SK-N-SH (cell line): Measurements from ENCODE around the gene CPED1. TPM values are rescaled to one million over a fixed set of nuclear protein-coding genes. Genes with fewer than 3 reads are reported as not detected.

Experiments
- CTCF ChIA-PET: fragments of 300-600, 350-600 bp; formaldehyde crosslinking; extraction: SDS; loops from one replicate; lab custom pipeline; 2021; lab: Yijun Ruan, JAX
- POLR2A ChIA-PET: fragments of 350-600 bp; sonication (Branson Sonifier 250); formaldehyde crosslinking; extraction: SDS; loops from one replicate; lab custom pipeline; 2020; ENCODE audit warnings: antibody characterized with exemption, inconsistent platforms; lab: Yijun Ruan, JAX
- DNase-seq: peaks from one replicate; pipeline ENCODE4 v3.0.0; 2012
- H2AFZ ChIP-seq: fragments of 200-600 bp; sonication (generic); 2 replicates; pipeline ENCODE4 v1.8.1; 2016; ENCODE audit warnings: antibody characterized with exemption, mild to moderate bottlenecking, low read depth
- H3F3A ChIP-seq: fragments of 200-600 bp; sonication (generic); replicated peaks from 2 replicates; pipeline ENCODE3; 2016; ENCODE audit warnings: antibody characterized with exemption, mild to moderate bottlenecking; ENCODE audit not compliant: insufficient read depth
- H3K27ac ChIP-seq, 2 experiments: fragments of 200-500 bp in 1 of 2; fragments of 200-600 bp in 1 of 2; sonication (Bioruptor generic) in 1 of 2; sonication (generic), shearing (Covaris generic) in 1 of 2; 2 replicates each; pipeline versions ENCODE4 v1.5.1 to v1.6.1; 2014 to 2016; ENCODE audit warnings: low read depth in 2 of 2, inconsistent platforms in 1 of 2, low read length in 1 of 2, mild to moderate bottlenecking in 1 of 2, mixed read lengths in 1 of 2
- H3K27me3 ChIP-seq: fragments of 200-600 bp; sonication (generic), shearing (Covaris generic); 2 replicates; pipeline ENCODE4 v1.6.1; 2016; ENCODE audit warnings: mixed run types; ENCODE audit not compliant: insufficient read depth
- H3K36me3 ChIP-seq, 2 experiments: fragments of 200-500 bp in 1 of 2; fragments of 200-600 bp in 1 of 2; sonication (Bioruptor generic) in 1 of 2; sonication (generic) in 1 of 2; replicated peaks in 1 of 2; 2 replicates each; pipeline versions ENCODE3 to v1.5.1; 2014 to 2016; ENCODE audit warnings: low read length in 1 of 2, mild to moderate bottlenecking in 1 of 2; ENCODE audit not compliant: insufficient read depth in 2 of 2, control insufficient read depth in 1 of 2
- H3K4me1 ChIP-seq, 2 experiments: fragments of 200-500 bp in 1 of 2; fragments of 200-600 bp in 1 of 2; sonication (Bioruptor generic) in 1 of 2; sonication (generic), shearing (Covaris generic) in 1 of 2; 2 replicates each; pipeline versions ENCODE4 v1.5.1 to v1.6.1; 2014 to 2016; ENCODE audit warnings: low read depth in 1 of 2, low read length in 1 of 2, mixed run types in 1 of 2; ENCODE audit not compliant: insufficient read depth in 2 of 2, control insufficient read depth in 1 of 2
- H3K4me2 ChIP-seq: fragments of 200-600 bp; sonication (generic), shearing (Covaris generic); 2 replicates; pipeline ENCODE4 v1.6.1; 2017; ENCODE audit warnings: mixed run types
- H3K4me3 ChIP-seq, 2 experiments: fragments of 200-500 bp in 1 of 2; fragments of 200-600 bp in 1 of 2; sonication (Bioruptor generic) in 1 of 2; sonication (generic), shearing (Covaris generic) in 1 of 2; 2 replicates each; pipeline versions ENCODE4 v1.5.1 to v1.8.1; 2014 to 2016; ENCODE audit warnings: low read depth in 2 of 2, inconsistent platforms in 1 of 2, low read length in 1 of 2, mild to moderate bottlenecking in 1 of 2, mixed read lengths in 1 of 2, moderate library complexity in 1 of 2
- H3K79me2 ChIP-seq: fragments of 200-600 bp; sonication (generic); 2 replicates; pipeline ENCODE4 v1.8.1; 2017; ENCODE audit warnings: mild to moderate bottlenecking; ENCODE audit not compliant: insufficient read depth
- H3K9ac ChIP-seq: fragments of 200-600 bp; sonication (generic); 2 replicates; pipeline ENCODE4 v1.6.1; 2017; ENCODE audit warnings: mixed run types
- H3K9me2 ChIP-seq: fragments of 200-600 bp; sonication (generic); 2 replicates; pipeline ENCODE4 v1.6.1; 2017; ENCODE audit warnings: mixed run types
- H3K9me3 ChIP-seq: fragments of 200-600 bp; sonication (generic); 2 replicates; pipeline ENCODE4 v1.6.1; 2017; ENCODE audit warnings: mixed run types, mild to moderate bottlenecking, moderate library complexity
- H4K20me1 ChIP-seq: fragments of 200-600 bp; sonication (generic); 2 replicates; pipeline ENCODE4 v1.6.1; 2017; ENCODE audit warnings: mild to moderate bottlenecking, mixed run types; ENCODE audit not compliant: insufficient read depth
- ELF1 ChIP-seq: IDR thresholded peaks from 2 replicates; pipeline ENCODE4 v1.4.0; 2012
- EZH2phosphoT487 ChIP-seq: fragments of 200-600 bp; sonication (generic); IDR thresholded peaks from 2 replicates; pipeline ENCODE4 v1.6.1; 2017; ENCODE audit warnings: low read depth, mixed run types, mild to moderate bottlenecking, antibody characterized with exemption, moderate library complexity, borderline replicate concordance
- FOSL2 ChIP-seq: IDR thresholded peaks from 2 replicates; pipeline ENCODE4 v1.4.0; 2012; ENCODE audit warnings: low read depth, mild to moderate bottlenecking, moderate library complexity, borderline replicate concordance
- FOXJ3 ChIP-seq: sonication (generic); formaldehyde crosslinking; IDR thresholded peaks from 2 replicates; pipeline ENCODE4 v1.5.1; 2020; ENCODE audit warnings: mild to moderate bottlenecking, missing genetic modification reagents
- GATA2 ChIP-seq: sonication (generic); formaldehyde crosslinking; IDR thresholded peaks from 2 replicates; pipeline ENCODE4 v1.5.0; 2020; ENCODE audit warnings: mild to moderate bottlenecking, missing genetic modification reagents
- MAX ChIP-seq: IDR thresholded peaks from 2 replicates; pipeline ENCODE4 v1.4.0; 2012; ENCODE audit warnings: low read depth
- MXI1 ChIP-seq: IDR thresholded peaks from 2 replicates; pipeline ENCODE4 v1.6.1; 2012; ENCODE audit warnings: mild to moderate bottlenecking, low read depth, low read length, improper control_type of control experiment
- NFIC ChIP-seq: IDR thresholded peaks from 2 replicates; pipeline ENCODE4 v1.4.0; 2012; ENCODE audit warnings: borderline replicate concordance
- PBX3 ChIP-seq: IDR thresholded peaks from 2 replicates; pipeline ENCODE4; 2012
- RAD21 ChIP-seq: IDR thresholded peaks from 2 replicates; pipeline ENCODE4 v1.6.1; 2012; ENCODE audit warnings: mild to moderate bottlenecking, low read length
- RCOR1 ChIP-seq: fragments of 150-350 bp; IDR thresholded peaks from 2 replicates; pipeline ENCODE4 v1.6.1; 2017; ENCODE audit warnings: antibody characterized with exemption, low read length
- RFX5 ChIP-seq: IDR thresholded peaks from 2 replicates; pipeline ENCODE4 v1.6.1; 2012; ENCODE audit warnings: mild to moderate bottlenecking, improper control_type of control experiment, low read length
- SMC3 ChIP-seq: IDR thresholded peaks from 2 replicates; pipeline ENCODE4 v1.6.1; 2012; ENCODE audit warnings: low read depth, low read length, improper control_type of control experiment
- YY1 ChIP-seq: IDR thresholded peaks from 2 replicates; pipeline ENCODE4 v1.4.0; 2012; ENCODE audit warnings: low read depth, mild to moderate bottlenecking
- WGBS: methylation state at CpG from one replicate; pipeline ENCODE4 v1.1.6; 2017; ENCODE audit warnings: low lambda C conversion rate; 5-methylcytosine and 5-hydroxymethylcytosine counted together
- polyA plus RNA-seq, 3 experiments: library from polyadenylated mRNA; depleted of rRNA; stranded (reverse); fragments of >200 nt; gene quantifications; 2 replicates each; pipeline ENCODE4 v1.2.3, GENCODE V29; 2012
- TF ChIP-seq, protein P1 (sequence below): fragments of 200-600 bp; sonication (generic); IDR thresholded peaks from 2 replicates; pipeline ENCODE4 v1.6.1; 2017; ENCODE audit warnings: antibody characterized with exemption, mild to moderate bottlenecking, moderate library complexity
- TF ChIP-seq, protein P2 (sequence below): IDR thresholded peaks from 2 replicates; pipeline ENCODE4 v1.4.0; 2012; ENCODE audit warnings: low read depth, borderline replicate concordance

Gene CPED1
- polyA plus RNA-seq, 1 of the 3 experiments (the other 2 are of a cell fraction): 4.4 TPM

GRCh38 chr7:121079425-121080169 lies 91.1 kb downstream of the CPED1 start:
- no peaks in the 10 kb centered on the region for H4K20me1 ChIP-seq
- TF ChIP-seq PBX3 (no peak), ELF1 (no peak), SMC3 (peak; percentile 15; the same call in 1 of the 2 replicates), NFIC (peak; percentile 14; the same call in 1 of the 2 replicates), RAD21 (peak; percentile 25; the same call in 1 of the 2 replicates)
- TF ChIP-seq, protein P1, sequence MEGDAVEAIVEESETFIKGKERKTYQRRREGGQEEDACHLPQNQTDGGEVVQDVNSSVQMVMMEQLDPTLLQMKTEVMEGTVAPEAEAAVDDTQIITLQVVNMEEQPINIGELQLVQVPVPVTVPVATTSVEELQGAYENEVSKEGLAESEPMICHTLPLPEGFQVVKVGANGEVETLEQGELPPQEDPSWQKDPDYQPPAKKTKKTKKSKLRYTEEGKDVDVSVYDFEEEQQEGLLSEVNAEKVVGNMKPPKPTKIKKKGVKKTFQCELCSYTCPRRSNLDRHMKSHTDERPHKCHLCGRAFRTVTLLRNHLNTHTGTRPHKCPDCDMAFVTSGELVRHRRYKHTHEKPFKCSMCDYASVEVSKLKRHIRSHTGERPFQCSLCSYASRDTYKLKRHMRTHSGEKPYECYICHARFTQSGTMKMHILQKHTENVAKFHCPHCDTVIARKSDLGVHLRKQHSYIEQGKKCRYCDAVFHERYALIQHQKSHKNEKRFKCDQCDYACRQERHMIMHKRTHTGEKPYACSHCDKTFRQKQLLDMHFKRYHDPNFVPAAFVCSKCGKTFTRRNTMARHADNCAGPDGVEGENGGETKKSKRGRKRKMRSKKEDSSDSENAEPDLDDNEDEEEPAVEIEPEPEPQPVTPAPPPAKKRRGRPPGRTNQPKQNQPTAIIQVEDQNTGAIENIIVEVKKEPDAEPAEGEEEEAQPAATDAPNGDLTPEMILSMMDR: peak; percentile 45
- TF ChIP-seq, all 33 proteins: peak for 4
- no peak for DNase-seq
- ChIA-PET POLR2A (no interaction called here), CTCF (interaction anchor here (0.7 to 18.1 kb wide), 7 partner anchors 16 to 288 kb away, joined by 3 to 397 read pairs (median 4); partner anchors contain the start of gene CPED1)
- Histone ChIP-seq H3K9me2 (no peaks in the 10 kb centered on the region), H3K9me3 (no peaks in the 10 kb centered on the region), H3K4me1 (peaks cover 2 to 18% of the 10 kb centered on the region in 2 experiments), H3K79me2 (no peaks in the 10 kb centered on the region), H3K27me3 (no peaks in the 10 kb centered on the region), H3K36me3 (no peaks in the 10 kb centered on the region), H3K4me3 (no peak overlapping the region), H3K9ac (no peak overlapping the region), H2AFZ (no peak overlapping the region), H3K4me2 (no peak overlapping the region), H3F3A (peaks cover 18% of the 10 kb centered on the region), H3K27ac (no peak overlapping the region)
- 65% methylated on average over 5 of the region's 5 CpGs for WGBS

GRCh38 chr7:121080257-121080912 lies 91.9 kb downstream of the CPED1 start:
- CTCF ChIA-PET: interaction anchor here (0.7 to 18.1 kb wide), 42 partner anchors 9 to 295 kb away, joined by 3 to 397 read pairs (median 6); partner anchors contain the start of genes CPED1 and ING3
- TF ChIP-seq RCOR1 (no peak), EZH2phosphoT487 (no peak), FOXJ3 (CRISPR knock-in tag) (no peak), MXI1 (no peak), RFX5 (no peak), MAX (no peak), FOSL2 (no peak), GATA2 (no peak), ELF1 (no peak), YY1 (no peak), SMC3 (no peak), PBX3 (no peak)
- TF ChIP-seq, protein P2, sequence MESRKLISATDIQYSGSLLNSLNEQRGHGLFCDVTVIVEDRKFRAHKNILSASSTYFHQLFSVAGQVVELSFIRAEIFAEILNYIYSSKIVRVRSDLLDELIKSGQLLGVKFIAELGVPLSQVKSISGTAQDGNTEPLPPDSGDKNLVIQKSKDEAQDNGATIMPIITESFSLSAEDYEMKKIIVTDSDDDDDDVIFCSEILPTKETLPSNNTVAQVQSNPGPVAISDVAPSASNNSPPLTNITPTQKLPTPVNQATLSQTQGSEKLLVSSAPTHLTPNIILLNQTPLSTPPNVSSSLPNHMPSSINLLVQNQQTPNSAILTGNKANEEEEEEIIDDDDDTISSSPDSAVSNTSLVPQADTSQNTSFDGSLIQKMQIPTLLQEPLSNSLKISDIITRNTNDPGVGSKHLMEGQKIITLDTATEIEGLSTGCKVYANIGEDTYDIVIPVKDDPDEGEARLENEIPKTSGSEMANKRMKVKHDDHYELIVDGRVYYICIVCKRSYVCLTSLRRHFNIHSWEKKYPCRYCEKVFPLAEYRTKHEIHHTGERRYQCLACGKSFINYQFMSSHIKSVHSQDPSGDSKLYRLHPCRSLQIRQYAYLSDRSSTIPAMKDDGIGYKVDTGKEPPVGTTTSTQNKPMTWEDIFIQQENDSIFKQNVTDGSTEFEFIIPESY: no peak

More at GRCh38 chr7:121080257-121080912, 91.9 kb downstream of the CPED1 start:
- no peak overlapping the region for H3K27ac ChIP-seq
- 89% methylated on average over 2 of the region's 2 CpGs for WGBS
- no peak overlapping the region for H3K4me3 ChIP-seq
- DNase-seq: no peak
- no peak overlapping the region for H2AFZ ChIP-seq
- H4K20me1 ChIP-seq: no peaks in the 10 kb centered on the region
- no peaks in the 10 kb centered on the region for H3K36me3 ChIP-seq
- H3K4me2 ChIP-seq: no peak overlapping the region
- H3K79me2 ChIP-seq: no peaks in the 10 kb centered on the region
- no peaks in the 10 kb centered on the region for H3K9me2 ChIP-seq
- no peaks in the 10 kb centered on the region for H3K27me3 ChIP-seq
- peaks cover 6 to 23% of the 10 kb centered on the region in 2 experiments for H3K4me1 ChIP-seq
- POLR2A ChIA-PET: no interaction called here
- no peaks in the 10 kb centered on the region for H3K9me3 ChIP-seq
- peaks cover 26% of the 10 kb centered on the region for H3F3A ChIP-seq
- no peak overlapping the region for H3K9ac ChIP-seq
